Hepatocyte (in vitro differentiated cells): ENCODE measurements around the gene CHKA. TPM values are rescaled to one million over a fixed set of nuclear protein-coding genes. Genes with fewer than 3 reads are reported as not detected.
A peak's percentile ranks its signal among the peaks of the same experiment; 100 is the strongest.

Source experiments
- DNase-seq: peaks from one replicate; pipeline ENCODE4 v3.0.0-alpha.2; 2016; ENCODE audit warnings: low spot score
- H2AFZ ChIP-seq: fragments of 200-600 bp; sonication (generic); 2 replicates; pipeline ENCODE4 v1.6.0; 2016; ENCODE audit warnings: antibody characterized with exemption, mild to moderate bottlenecking
- H3K27ac ChIP-seq: fragments of 200-600 bp; sonication (generic); 2 replicates; pipeline ENCODE4 v1.5.1; 2016; ENCODE audit warnings: mild to moderate bottlenecking
- H3K27me3 ChIP-seq: fragments of 200-600 bp; sonication (generic); 2 replicates; pipeline ENCODE4 v1.6.1; 2016
- H3K36me3 ChIP-seq: fragments of 200-600 bp; sonication (generic); replicated peaks from 2 replicates; pipeline ENCODE4 v1.5.1; 2016; ENCODE audit warnings: low read depth; ENCODE audit not compliant: insufficient read depth
- H3K4me1 ChIP-seq: fragments of 200-600 bp; sonication (generic); 2 replicates; pipeline ENCODE4 v1.5.1; 2016; ENCODE audit warnings: mild to moderate bottlenecking, moderate library complexity; ENCODE audit not compliant: insufficient read depth
- H3K4me2 ChIP-seq: fragments of 200-600 bp; sonication (generic); 2 replicates; pipeline ENCODE4 v1.6.0; 2016
- H3K4me3 ChIP-seq: fragments of 200-600 bp; sonication (generic); 2 replicates; pipeline ENCODE4 v1.5.1; 2016; ENCODE audit warnings: mild to moderate bottlenecking
- H3K79me2 ChIP-seq: fragments of 200-600 bp; sonication (generic); 2 replicates; pipeline ENCODE4 v1.6.0; 2017; ENCODE audit warnings: mild to moderate bottlenecking
- H3K9me2 ChIP-seq: fragments of 200-600 bp; sonication (generic); replicated peaks from 2 replicates; pipeline ENCODE4 v1.6.0; 2017; ENCODE audit warnings: mild to moderate bottlenecking; ENCODE audit not compliant: insufficient read depth
- H3K9me3 ChIP-seq: fragments of 200-600 bp; sonication (generic); 2 replicates; pipeline ENCODE4 v1.5.1; 2016; ENCODE audit warnings: low read depth, mild to moderate bottlenecking
- H4K20me1 ChIP-seq: fragments of 200-600 bp; sonication (generic); 2 replicates; pipeline ENCODE4 v1.6.0; 2016; ENCODE audit warnings: mild to moderate bottlenecking; ENCODE audit not compliant: insufficient read depth, poor library complexity, severe bottlenecking
- EZH2 ChIP-seq: fragments of 200-600 bp; sonication (generic); IDR thresholded peaks from 2 replicates; pipeline ENCODE4 v1.6.1; 2016; ENCODE audit warnings: antibody characterized with exemption, mild to moderate bottlenecking, borderline replicate concordance
- EZH2phosphoT487 ChIP-seq: fragments of 200-600 bp; sonication (generic); IDR thresholded peaks from one replicate; pipeline ENCODE4 v1.6.1; 2018; ENCODE audit warnings: antibody characterized with exemption, mild to moderate bottlenecking, low read depth, moderate library complexity; ENCODE audit not compliant: unreplicated experiment, severe bottlenecking
- WGBS: methylation state at CpG from one replicate; pipeline ENCODE4 v1.1.6; 2016; ENCODE audit warnings: low lambda C conversion rate; ENCODE audit errors: missing lambda C conversion rate; 5-methylcytosine and 5-hydroxymethylcytosine counted together
- polyA plus RNA-seq: library from polyadenylated mRNA; unstranded; fragments of >200 nt; fragmentation: Nextera tagmentation; extraction: Ambion mirVana; gene quantifications from 2 replicates; pipeline ENCODE4 v1.2.1, GENCODE V29; 2016
- total RNA-seq: library from RNA; depleted of rRNA; stranded (reverse); fragments of >200 nt; gene quantifications from 2 replicates; pipeline ENCODE4 v1.2.3, GENCODE V29; 2014
- TF ChIP-seq, protein P1 (sequence below): fragments of 200-600 bp; sonication (generic); IDR thresholded peaks from 2 replicates; pipeline ENCODE4 v1.5.1; 2016; ENCODE audit warnings: antibody characterized with exemption, mild to moderate bottlenecking; ENCODE audit not compliant: poor library complexity

CHKA gene
- total and polyA plus RNA-seq, 2 experiments from 2014 or later: 70.0 to 117 TPM

DNA sequence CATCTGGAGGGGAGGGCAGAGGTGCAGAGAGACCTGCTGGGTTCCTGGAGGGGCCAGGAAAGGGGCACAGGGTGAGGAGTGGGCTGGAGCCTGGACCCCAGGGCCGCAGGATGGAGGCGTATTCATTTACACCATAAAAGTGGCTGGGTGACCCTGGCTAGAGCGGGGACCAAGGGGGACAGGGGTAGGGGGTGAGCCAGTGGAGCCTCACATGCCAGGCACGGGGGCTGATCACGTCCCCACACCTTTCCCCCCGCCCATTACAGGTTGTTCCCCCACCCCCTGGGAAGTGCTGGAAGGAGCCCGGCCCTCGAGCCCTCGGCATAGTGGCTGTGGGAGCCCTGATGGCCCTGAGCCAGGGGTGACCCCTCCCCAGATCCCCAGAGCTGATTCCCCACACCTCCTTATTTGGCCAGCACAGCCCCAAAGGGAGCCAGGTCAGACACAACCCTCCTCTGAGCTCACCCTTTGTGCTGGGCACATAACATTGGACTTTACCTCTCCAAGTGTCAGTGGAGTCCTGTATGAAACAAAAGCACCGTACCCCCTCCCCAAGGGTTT is 81.6 kb downstream of the CHKA start:
- Histone ChIP-seq H3K9me3 (no peaks in the 10 kb centered on the region), H3K27me3 (no peaks in the 10 kb centered on the region), H3K79me2 (peaks cover 7% of the 10 kb centered on the region), H4K20me1 (no peaks in the 10 kb centered on the region), H3K4me1 (peaks cover 27% of the 10 kb centered on the region), H3K36me3 (no peaks in the 10 kb centered on the region), H3K27ac (peak overlapping the region; percentile 34), H2AFZ (no peak overlapping the region), H3K4me2 (peak overlapping the region; percentile 84), H3K9me2 (no peaks in the 10 kb centered on the region), H3K4me3 (no peak overlapping the region)
- TF ChIP-seq, protein P1, sequence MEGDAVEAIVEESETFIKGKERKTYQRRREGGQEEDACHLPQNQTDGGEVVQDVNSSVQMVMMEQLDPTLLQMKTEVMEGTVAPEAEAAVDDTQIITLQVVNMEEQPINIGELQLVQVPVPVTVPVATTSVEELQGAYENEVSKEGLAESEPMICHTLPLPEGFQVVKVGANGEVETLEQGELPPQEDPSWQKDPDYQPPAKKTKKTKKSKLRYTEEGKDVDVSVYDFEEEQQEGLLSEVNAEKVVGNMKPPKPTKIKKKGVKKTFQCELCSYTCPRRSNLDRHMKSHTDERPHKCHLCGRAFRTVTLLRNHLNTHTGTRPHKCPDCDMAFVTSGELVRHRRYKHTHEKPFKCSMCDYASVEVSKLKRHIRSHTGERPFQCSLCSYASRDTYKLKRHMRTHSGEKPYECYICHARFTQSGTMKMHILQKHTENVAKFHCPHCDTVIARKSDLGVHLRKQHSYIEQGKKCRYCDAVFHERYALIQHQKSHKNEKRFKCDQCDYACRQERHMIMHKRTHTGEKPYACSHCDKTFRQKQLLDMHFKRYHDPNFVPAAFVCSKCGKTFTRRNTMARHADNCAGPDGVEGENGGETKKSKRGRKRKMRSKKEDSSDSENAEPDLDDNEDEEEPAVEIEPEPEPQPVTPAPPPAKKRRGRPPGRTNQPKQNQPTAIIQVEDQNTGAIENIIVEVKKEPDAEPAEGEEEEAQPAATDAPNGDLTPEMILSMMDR: no peak
- no peak for TF ChIP-seq EZH2phosphoT487
- no peak for TF ChIP-seq EZH2
- DNase-seq: no peak
- WGBS: 86% methylated on average over 6 of the region's 10 CpGs

DNA sequence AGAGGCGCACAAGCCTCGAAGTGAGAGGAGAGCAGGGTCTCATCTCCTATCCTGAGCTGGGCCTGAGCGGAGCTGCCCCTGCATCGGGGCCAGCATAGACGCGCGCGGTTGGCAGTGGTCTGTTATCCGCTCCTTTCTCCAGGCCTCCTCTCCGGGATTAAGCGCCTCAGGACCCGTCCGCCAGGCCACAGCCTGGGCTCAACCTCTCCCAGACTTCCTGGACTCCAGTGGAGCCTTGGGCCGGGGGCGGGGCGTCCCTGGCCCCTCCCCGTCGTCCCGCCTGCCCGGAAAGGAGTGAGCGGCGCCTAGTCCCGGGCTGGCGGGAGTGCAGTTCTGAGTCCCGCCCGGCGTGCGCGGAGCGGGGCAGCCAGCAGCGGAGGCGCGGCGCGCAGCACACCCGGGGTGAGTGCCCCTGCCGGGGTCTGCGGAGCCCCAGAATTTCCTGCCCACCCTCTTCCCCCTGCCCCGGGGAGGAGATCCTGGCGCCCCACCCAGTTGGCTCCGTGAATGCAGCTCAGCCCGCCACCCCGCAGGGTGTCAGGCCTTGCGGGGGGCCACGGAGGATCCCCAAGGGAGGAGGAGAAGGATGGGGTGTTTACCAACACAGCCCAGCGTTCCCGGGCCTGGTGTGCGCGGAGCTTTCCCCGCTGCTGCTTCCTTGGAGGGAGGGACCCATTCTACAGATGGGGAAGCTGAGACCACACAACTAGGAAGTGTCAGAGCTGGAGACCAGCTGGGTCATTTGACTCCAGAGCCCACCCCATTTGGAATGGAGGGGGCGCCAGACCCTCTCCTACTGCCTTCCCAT is 82.3 kb downstream of the CHKA start, which contains the start of gene TCIRG1:
TCIRG1 (plus strand) TSS at position 308 of the 808 bp plus-strand sequence. CDS start 2,247 bp downstream, outside the sequence.
- no peaks in the 10 kb centered on the region for H3K36me3 ChIP-seq
- peaks cover 27% of the 10 kb centered on the region for H3K4me1 ChIP-seq
- no peaks in the 10 kb centered on the region for H3K9me2 ChIP-seq
- H3K27ac ChIP-seq: peak within 1 kb of the TSS; percentile 34
- peak within 1 kb of the TSS; percentile 19 for H2AFZ ChIP-seq
- peak within 1 kb of the TSS; percentile 84 for H3K4me2 ChIP-seq
- no peaks in the 10 kb centered on the region for H3K27me3 ChIP-seq
- no peaks in the 10 kb centered on the region for H3K9me3 ChIP-seq
- TF ChIP-seq EZH2phosphoT487 (no peak), EZH2 (no peak)
- TF ChIP-seq, protein P1: no peak
- no peaks in the 10 kb centered on the region for H4K20me1 ChIP-seq
- WGBS: 15% methylated on average over 45 of the region's 51 CpGs
- peaks cover 7% of the 10 kb centered on the region for H3K79me2 ChIP-seq
- DNase-seq: peak; percentile 88
- peak within 1 kb of the TSS; percentile 42 for H3K4me3 ChIP-seq

DNA sequence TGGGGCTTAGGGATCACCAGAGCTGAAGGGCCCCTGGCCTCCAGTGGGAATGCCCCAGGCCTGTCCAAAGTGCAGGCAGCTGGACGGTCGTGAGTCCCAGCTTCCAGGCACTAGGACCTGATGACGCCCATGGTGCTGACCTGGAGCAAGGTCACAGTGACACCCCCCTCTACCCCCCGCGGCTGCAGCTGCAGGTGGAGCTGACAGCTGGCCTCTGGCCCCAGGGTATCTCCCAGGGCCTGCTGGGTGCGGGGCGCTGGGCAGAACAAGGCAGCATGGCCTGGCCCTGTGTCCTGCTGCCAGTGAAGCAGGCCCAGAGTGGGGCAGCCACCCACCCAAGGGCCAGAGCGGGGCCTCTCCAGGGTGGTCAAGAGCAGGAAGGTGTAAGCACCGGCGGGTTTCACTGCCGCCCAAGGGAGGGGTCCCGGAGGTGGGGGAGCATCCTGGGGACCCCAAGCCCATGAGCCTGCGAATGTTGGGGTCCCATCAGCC is 82.9 kb downstream of the CHKA start:
- peaks cover 27% of the 10 kb centered on the region for H3K4me1 ChIP-seq
- TF ChIP-seq, protein P1: no peak
- TF ChIP-seq EZH2: no peak
- no peak for TF ChIP-seq EZH2phosphoT487
- 49% methylated on average over 13 of the region's 13 CpGs for WGBS
- H3K9me2 ChIP-seq: no peaks in the 10 kb centered on the region
- no peaks in the 10 kb centered on the region for H3K9me3 ChIP-seq
- H4K20me1 ChIP-seq: no peaks in the 10 kb centered on the region
- H3K4me2 ChIP-seq: peak overlapping the region; percentile 84
- H3K27ac ChIP-seq: peak overlapping the region; percentile 34
- peak overlapping the region; percentile 42 for H3K4me3 ChIP-seq
- H2AFZ ChIP-seq: peak overlapping the region; percentile 19
- H3K79me2 ChIP-seq: peaks cover 7% of the 10 kb centered on the region
- no peaks in the 10 kb centered on the region for H3K36me3 ChIP-seq
- no peaks in the 10 kb centered on the region for H3K27me3 ChIP-seq
- peak; percentile 73 for DNase-seq
